NOMO-1 treated with dmso at 0.1 percent for 144 hours (cell line): ENCODE data around the gene SETD2.
A peak's percentile ranks its signal among the peaks of the same experiment; 100 is the strongest.
"Not testable (repeated sequence)": the region's sequence is repeated elsewhere in the genome, so short reads cannot be mapped to it uniquely, and the experiment has no call there.

Source experiments
- DNase-seq: peaks from one replicate; lab custom pipeline; 2025; ENCODE audit not compliant: unreplicated experiment; lab: John Stamatoyannopoulos, UW

Gene SETD2

GRCh38 chr3:47104259-47104658 lies 59.7 kb downstream of the SETD2 start:
- DNase-seq, result no peak

GRCh38 chr3:47103619-47104018 lies 60.3 kb downstream of the SETD2 start:
- no peak for DNase-seq

- no peak for DNase-seq
Observed at GRCh38 chr3:47102081-47102600, 61.8 kb downstream of the SETD2 start.

- DNase-seq, result no peak
Observed at GRCh38 chr3:47098910-47099309, 65.0 kb downstream of the SETD2 start.

GRCh38 chr3:47097864-47098263 lies 66.0 kb downstream of the SETD2 start:
- no peak for DNase-seq

GRCh38 chr3:47096959-47097358 lies 67.0 kb downstream of the SETD2 start:
- no peak for DNase-seq

- DNase-seq, result no peak
Observed at GRCh38 chr3:47092090-47092489, 71.8 kb downstream of the SETD2 start.

- DNase-seq, result no peak
Observed at GRCh38 chr3:47089630-47090029, 74.3 kb downstream of the SETD2 start.

- no peak for DNase-seq
Observed at GRCh38 chr3:47086071-47086470, 77.8 kb downstream of the SETD2 start.

GRCh38 chr3:47083786-47084185 lies 80.1 kb downstream of the SETD2 start:
- DNase-seq, result peak; percentile 19

- DNase-seq, result peak; percentile 34
Observed at GRCh38 chr3:47082519-47082918, 81.4 kb downstream of the SETD2 start.

- DNase-seq, result no peak
Observed at GRCh38 chr3:47079432-47079831, 84.5 kb downstream of the SETD2 start.

- DNase-seq, result no peak
Observed at GRCh38 chr3:47073685-47074084, 90.2 kb downstream of the SETD2 start.

- DNase-seq, result no peak
Observed at GRCh38 chr3:47070770-47071169, 93.1 kb downstream of the SETD2 start.

- not testable (repeated sequence) for DNase-seq
Observed at GRCh38 chr3:47066259-47066658, 97.7 kb downstream of the SETD2 start.

GRCh38 chr3:47065681-47066080 lies 98.2 kb downstream of the SETD2 start:
- DNase-seq, result no peak

GRCh38 chr3:47065058-47065457 lies 98.9 kb downstream of the SETD2 start:
- no peak for DNase-seq

- no peak for DNase-seq
Observed at GRCh38 chr3:47057212-47057671, 106.7 kb downstream of the SETD2 start.

- DNase-seq, result no peak
Observed at GRCh38 chr3:47056705-47057104, 107.2 kb downstream of the SETD2 start.

GRCh38 chr3:47054412-47054811 lies 109.5 kb downstream of the SETD2 start:
- no peak for DNase-seq

- DNase-seq, result no peak
Observed at GRCh38 chr3:47047673-47048072, 116.2 kb downstream of the SETD2 start.

GRCh38 chr3:47047069-47047468 lies 116.8 kb downstream of the SETD2 start:
- DNase-seq, result no peak

- no peak for DNase-seq
Observed at GRCh38 chr3:47042231-47042791, 121.6 kb downstream of the SETD2 start.
